OCI-LY7 (cell line): ENCODE data around the gene ADCY9. TPM values are rescaled to one million over a fixed set of nuclear protein-coding genes. Genes with fewer than 3 reads are reported as not detected.

Experiments
- BruUV-seq: library from RNA; stranded (reverse); fragments of 400-500 nt; replicated peaks from 2 replicates; lab custom pipeline; 2021; lab: Mats Ljungman, UMichigan
- CTCF ChIA-PET: fragments of 300-600 bp; sonication (Branson Sonifier 250); formaldehyde crosslinking; loops from one replicate; lab custom pipeline; 2022; ENCODE audit warnings: antibody characterized with exemption; ENCODE audit not compliant: unreplicated experiment; lab: Charles Lee
- POLR2A ChIA-PET: fragments of 300-600 bp; sonication (Branson Sonifier 250); formaldehyde crosslinking; loops from one replicate; lab custom pipeline; 2022; ENCODE audit warnings: antibody characterized with exemption; lab: Charles Lee
- DNase-seq: peaks from one replicate; pipeline ENCODE4 v3.0.0-alpha.2; 2015; ENCODE audit warnings: low spot score
- H2AFZ ChIP-seq: fragments of 200-600 bp; sonication (generic), shearing (Covaris generic); 2 replicates; pipeline ENCODE4 v1.6.1; 2014; ENCODE audit warnings: mild to moderate bottlenecking, antibody characterized with exemption, low read length, moderate library complexity
- H3K27ac ChIP-seq: fragments of 200-600 bp; sonication (generic); 2 replicates; pipeline ENCODE4 v1.5.1; 2014; ENCODE audit warnings: mixed run types, low read depth, mild to moderate bottlenecking, moderate library complexity, low read length, inconsistent platforms; ENCODE audit not compliant: poor library complexity, severe bottlenecking
- H3K36me3 ChIP-seq: fragments of 200-600 bp; sonication (generic); 2 replicates; pipeline ENCODE4 v1.6.1; 2014; ENCODE audit warnings: mild to moderate bottlenecking, antibody characterized with exemption, low read length, moderate library complexity, mixed read lengths; ENCODE audit not compliant: insufficient read depth
- H3K4me1 ChIP-seq: fragments of 200-600 bp; sonication (generic); 2 replicates; pipeline ENCODE4 v1.5.1; 2014; ENCODE audit warnings: mild to moderate bottlenecking, low read length; ENCODE audit not compliant: insufficient read depth, poor library complexity, severe bottlenecking
- H3K4me2 ChIP-seq: fragments of 200-600 bp; sonication (generic); 2 replicates; pipeline ENCODE4 v1.6.1; 2014; ENCODE audit warnings: mild to moderate bottlenecking, low read length
- H3K4me3 ChIP-seq: fragments of 200-600 bp; sonication (generic); 2 replicates; pipeline ENCODE4 v1.5.1; 2014; ENCODE audit warnings: mild to moderate bottlenecking, low read depth, low read length; ENCODE audit not compliant: poor library complexity, severe bottlenecking
- H3K79me2 ChIP-seq: fragments of 200-600 bp; sonication (generic); 2 replicates; pipeline ENCODE4 v1.6.1; 2016; ENCODE audit warnings: low read depth, mild to moderate bottlenecking, low read length, moderate library complexity, mixed read lengths; ENCODE audit not compliant: insufficient read depth
- H3K9me2 ChIP-seq: fragments of 200-600 bp; sonication (generic); 2 replicates; pipeline ENCODE4 v1.6.1; 2016; ENCODE audit warnings: mild to moderate bottlenecking, low read length, mixed read lengths; ENCODE audit not compliant: insufficient read depth
- H3K9me3 ChIP-seq: fragments of 200-600 bp; sonication (generic); 2 replicates; pipeline ENCODE4 v1.6.1; 2014; ENCODE audit warnings: mild to moderate bottlenecking, mixed run types, low read length, mixed read lengths
- H4K20me1 ChIP-seq: fragments of 200-600 bp; sonication (generic); 2 replicates; pipeline ENCODE4 v1.6.1; 2014; ENCODE audit warnings: mild to moderate bottlenecking, antibody characterized with exemption, low read length, moderate library complexity, mixed read lengths; ENCODE audit not compliant: insufficient read depth
- CTCF ChIP-seq: fragments of 200-600 bp; sonication (generic); conservative IDR thresholded peaks from 2 replicates; pipeline ENCODE4 v1.5.1; 2014; ENCODE audit warnings: mild to moderate bottlenecking, antibody characterized with exemption, low read length, moderate library complexity, mixed read lengths
- EZH2phosphoT487 ChIP-seq: fragments of 200-600 bp; sonication (generic); IDR thresholded peaks from 2 replicates; pipeline ENCODE4 v1.6.1; 2018; ENCODE audit warnings: low read depth, borderline replicate concordance, mild to moderate bottlenecking, mixed run types, antibody characterized with exemption, low read length, moderate library complexity, mixed read lengths
- intact Hi-C: fragments of 100-400 bp; cut with micrococcal nuclease; formaldehyde crosslinking; loops from one replicate; pipeline ENCODE4 v1.10.0; 2022; ENCODE audit not compliant: unreplicated experiment
- total RNA-seq, 2 experiments: library from RNA; depleted of rRNA in 1 of 2; stranded (reverse); fragments of >200 nt in 1 of 2; shearing (Covaris generic) in 1 of 2; gene quantifications; 2 replicates each; pipeline ENCODE4 v1.2.3, GENCODE V29; 2014 to 2022

ADCY9 gene
- total RNA-seq, 2 experiments from 2014 or later: 0.22 to 0.34 TPM

DNA sequence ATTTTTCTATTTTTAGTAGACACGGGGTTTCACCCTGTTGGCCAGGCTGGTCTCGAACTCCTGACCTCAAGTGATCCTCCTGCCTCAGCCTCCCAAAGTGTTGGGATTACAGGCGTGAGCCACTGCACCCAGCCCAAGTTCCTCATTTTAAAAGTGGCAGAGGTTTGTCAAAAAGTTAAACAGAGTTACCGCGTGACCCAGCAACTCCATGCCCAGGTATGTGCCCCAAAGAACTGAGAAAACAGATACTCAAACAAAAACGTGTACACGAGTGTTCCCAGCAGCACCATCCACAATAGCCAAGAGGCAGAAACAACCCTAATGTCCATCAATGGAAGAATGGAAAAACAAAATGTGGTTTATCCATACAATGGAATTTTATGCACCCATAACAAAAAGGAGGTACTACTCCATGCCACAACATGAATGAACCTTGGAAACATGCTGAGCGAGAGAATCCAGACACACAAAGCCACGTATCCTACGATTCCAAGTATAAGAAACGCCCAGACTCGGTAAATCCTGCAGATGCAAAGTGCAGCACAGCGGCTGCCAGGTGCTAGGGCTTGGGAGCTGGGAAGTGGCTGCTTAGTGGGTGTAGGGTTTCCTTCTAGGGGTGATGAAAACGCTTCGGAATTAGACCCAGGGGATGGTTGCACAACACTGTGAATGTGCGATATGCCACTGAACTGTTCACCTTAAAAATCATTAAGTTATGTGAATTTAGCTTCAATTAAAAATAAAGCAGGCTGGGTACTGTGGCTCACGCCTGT lies 24.8 kb downstream of the ADCY9 start:
- Histone ChIP-seq H3K27ac (no peak overlapping the region), H3K4me3 (no peak overlapping the region), H3K9me2 (no peaks in the 10 kb centered on the region), H3K79me2 (no peaks in the 10 kb centered on the region), H2AFZ (no peak overlapping the region), H3K9me3 (no peaks in the 10 kb centered on the region), H3K4me2 (no peak overlapping the region), H3K4me1 (no peaks in the 10 kb centered on the region), H4K20me1 (no peaks in the 10 kb centered on the region; the same call in 1 of the 2 replicates), H3K36me3 (no peaks in the 10 kb centered on the region)
- DNase-seq: no peak
- POLR2A ChIA-PET: interaction anchor here (1.2 kb wide), 1 partner anchor 73 kb away, joined by 3 read pairs; no protein-coding TSS in a partner anchor
- intact Hi-C loops: loop anchor here (10.0 kb wide), 1 partner anchor 63 kb away; no protein-coding TSS in a partner anchor
- CTCF ChIA-PET: no interaction called here
- BruUV-seq: no TSS peak
- TF ChIP-seq EZH2phosphoT487: no peak
- TF ChIP-seq CTCF: no peak

- Histone ChIP-seq H3K36me3 (no peaks in the 10 kb centered on the region), H4K20me1 (no peaks in the 10 kb centered on the region; the same call in 1 of the 2 replicates), H3K79me2 (no peaks in the 10 kb centered on the region), H2AFZ (no peak overlapping the region), H3K4me3 (no peak overlapping the region), H3K4me2 (no peak overlapping the region), H3K4me1 (no peaks in the 10 kb centered on the region), H3K9me2 (no peaks in the 10 kb centered on the region), H3K9me3 (no peaks in the 10 kb centered on the region), H3K27ac (no peak overlapping the region)
- ChIA-PET CTCF (no interaction called here), POLR2A (no interaction called here)
- TF ChIP-seq CTCF: no peak
- no peak for TF ChIP-seq EZH2phosphoT487
- DNase-seq: no peak
- intact Hi-C loops: loop anchor here (10.0 kb wide), 1 partner anchor 64 kb away; no protein-coding TSS in a partner anchor
- no TSS peak for BruUV-seq
Observed at GRCh38 chr16:4090351-4090851, 25.8 kb downstream of the ADCY9 start.

DNA sequence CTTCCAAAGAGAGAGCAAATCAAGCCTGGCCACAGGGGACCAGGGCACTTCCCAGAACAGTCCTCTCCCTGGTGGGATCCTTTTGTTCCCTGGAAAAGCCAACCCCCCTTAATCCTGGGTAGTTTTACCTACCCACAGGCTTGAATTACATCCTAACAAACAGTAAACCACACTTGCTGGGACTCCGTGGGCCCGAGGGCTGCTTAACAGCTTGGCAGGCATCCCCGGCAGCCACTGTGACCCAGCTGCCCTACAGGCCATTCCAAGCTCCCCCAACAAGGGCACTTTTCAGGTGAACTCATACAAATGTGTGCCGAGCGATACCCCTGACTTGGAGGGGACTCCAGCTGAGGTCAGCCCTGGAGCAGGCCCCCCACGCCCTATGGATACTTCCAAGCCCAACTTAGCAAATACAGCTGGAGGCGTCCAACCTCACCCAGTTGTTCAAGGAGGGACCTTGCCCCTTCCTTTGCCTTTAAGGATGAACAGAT lies 26.4 kb downstream of the ADCY9 start:
- H3K4me2 ChIP-seq: no peak overlapping the region
- TF ChIP-seq CTCF (no peak), EZH2phosphoT487 (no peak)
- H3K9me3 ChIP-seq: no peaks in the 10 kb centered on the region
- H3K79me2 ChIP-seq: no peaks in the 10 kb centered on the region
- intact Hi-C loops: loop anchor here (10.0 kb wide), 1 partner anchor 65 kb away; no protein-coding TSS in a partner anchor
- H3K4me1 ChIP-seq: no peaks in the 10 kb centered on the region
- no peaks in the 10 kb centered on the region; the same call in 1 of the 2 replicates for H4K20me1 ChIP-seq
- no peaks in the 10 kb centered on the region for H3K9me2 ChIP-seq
- H3K27ac ChIP-seq: no peak overlapping the region
- no peak overlapping the region for H2AFZ ChIP-seq
- DNase-seq: no peak
- BruUV-seq: no TSS peak
- H3K36me3 ChIP-seq: no peaks in the 10 kb centered on the region
- ChIA-PET POLR2A (no interaction called here), CTCF (no interaction called here)
- H3K4me3 ChIP-seq: no peak overlapping the region
